Measurements from ENCODE around the gene GULP1.

The GULP1 gene

DNA sequence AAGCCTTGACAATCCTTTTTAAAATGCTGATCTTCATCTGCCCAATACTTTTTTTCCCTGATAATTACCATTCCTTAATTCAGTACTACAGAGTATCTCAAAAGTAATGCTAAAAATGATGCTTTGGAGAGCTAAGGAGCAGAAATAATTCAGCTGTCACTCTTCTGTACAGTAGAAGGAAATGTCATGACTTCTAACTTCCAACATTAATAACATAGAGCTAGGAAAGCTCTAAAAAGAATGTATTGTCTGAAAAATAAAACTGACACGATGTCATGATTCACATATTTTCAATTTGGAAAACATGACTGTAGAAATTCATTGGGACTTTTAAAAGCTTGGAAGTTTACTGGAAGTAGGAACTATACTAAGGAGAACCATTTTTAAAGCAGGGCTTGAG lies 212.3 kb downstream of the GULP1 start:
- no peak overlapping the region for H2AFZ ChIP-seq (ENCODE audit: low read length)

DNA sequence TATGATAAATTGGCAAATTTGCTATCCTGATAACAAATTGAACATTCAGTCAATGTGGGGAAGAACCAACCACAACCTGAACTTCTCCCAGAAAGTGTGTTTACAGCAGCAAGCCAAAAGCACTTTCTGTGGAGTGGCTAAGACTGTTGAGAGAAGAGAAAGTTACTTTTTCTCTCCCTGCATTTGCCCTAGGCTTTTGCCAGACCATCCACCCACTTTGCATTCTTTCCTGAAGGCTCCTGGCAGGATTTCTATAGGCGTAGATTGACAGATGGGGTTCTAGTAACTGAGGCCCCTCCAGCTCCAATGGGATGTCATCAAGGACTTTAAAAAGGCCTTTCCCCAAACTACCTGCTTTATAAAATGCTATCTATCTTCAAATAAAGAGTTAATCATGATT lies 215.2 kb downstream of the GULP1 start:
- Histone ChIP-seq H2AK5ac (ENCODE audit: low read depth, low read length) (no peak overlapping the region), H3K4me3 (ENCODE audit: low read length in 2 of 2) (no peak overlapping the region), H3K14ac (ENCODE audit: low read length) (no peak overlapping the region), H3K4ac (ENCODE audit: low read length) (no peak overlapping the region), H2BK15ac (ENCODE audit: low read length) (no peak overlapping the region), H3K27me3 (ENCODE audit: control insufficient read depth in 3 of 3, insufficient read depth in 3 of 3, low read depth in 1 of 3, low read length in 3 of 3) (no peaks in the 10 kb centered on the region), H3K9me3 (replicated peaks in 1 of 2; ENCODE audit: control insufficient read depth in 2 of 2, insufficient read depth in 1 of 2, low read depth in 1 of 2, low read length in 2 of 2) (no peaks in the 10 kb centered on the region), H2BK5ac (ENCODE audit: low read length) (no peak overlapping the region), H3K18ac (ENCODE audit: low read length) (no peak overlapping the region), H3K27ac (replicated peaks; ENCODE audit: low read length) (peak overlapping the region; percentile 28), H3K9ac (ENCODE audit: low read depth, low read length, poor library complexity) (no peak overlapping the region), H3K4me1 (ENCODE audit: control insufficient read depth in 2 of 2, insufficient read depth in 1 of 2, low read depth in 1 of 2, low read length in 2 of 2) (no peaks in the 10 kb centered on the region), H2BK12ac (ENCODE audit: low read length) (no peak overlapping the region), H3K79me1 (ENCODE audit: low read depth, low read length) (no peaks in the 10 kb centered on the region), H2BK120ac (ENCODE audit: low read depth, low read length) (no peak overlapping the region), H3K23ac (ENCODE audit: low read depth, low read length, poor library complexity) (no peak overlapping the region), H3K36me3 (replicated peaks in 1 of 2; ENCODE audit: control insufficient read depth in 2 of 2, insufficient read depth in 2 of 2, low read length in 2 of 2) (peaks cover 0 to 2% of the 10 kb centered on the region in 2 donors), H3K4me2 (ENCODE audit: insufficient read depth, low read length, poor library complexity, severe bottlenecking) (no peak overlapping the region), H2AFZ (ENCODE audit: low read length) (no peak overlapping the region), H4K91ac (ENCODE audit: low read depth, low read length, poor library complexity) (no peak overlapping the region), H4K8ac (ENCODE audit: low read depth, low read length) (no peak overlapping the region)
- no CpG with 5 or more reads among the region's 1 CpG for WGBS, 2 donors (ENCODE audit: extremely low coverage in 2 of 2, insufficient read length in 2 of 2, insufficient replicate concordance in 1 of 2)
- no peak for DNase-seq (ENCODE audit: low spot score)

More for the DNA sequence above, 212.3 kb downstream of the GULP1 start:
- no peak overlapping the region for H2AK5ac ChIP-seq (ENCODE audit: low read depth, low read length)
- H3K9ac ChIP-seq (ENCODE audit: low read depth, low read length, poor library complexity), result no peak overlapping the region
- H4K8ac ChIP-seq (ENCODE audit: low read depth, low read length), result no peak overlapping the region
- H2BK12ac ChIP-seq (ENCODE audit: low read length), result no peak overlapping the region
- no peaks in the 10 kb centered on the region for H3K27me3 ChIP-seq (ENCODE audit: control insufficient read depth in 3 of 3, insufficient read depth in 3 of 3, low read depth in 1 of 3, low read length in 3 of 3)
- H3K4me2 ChIP-seq (ENCODE audit: insufficient read depth, low read length, poor library complexity, severe bottlenecking), result no peak overlapping the region
- no peak overlapping the region for H3K4me3 ChIP-seq (ENCODE audit: low read length in 2 of 2)
- no peak overlapping the region for H3K18ac ChIP-seq (ENCODE audit: low read length)
- H3K23ac ChIP-seq (ENCODE audit: low read depth, low read length, poor library complexity), result no peak overlapping the region
- no peak overlapping the region for H2BK5ac ChIP-seq (ENCODE audit: low read length)
- H3K9me3 ChIP-seq (replicated peaks in 1 of 2; ENCODE audit: control insufficient read depth in 2 of 2, insufficient read depth in 1 of 2, low read depth in 1 of 2, low read length in 2 of 2), result no peaks in the 10 kb centered on the region
- DNase-seq (ENCODE audit: low spot score), result no peak
- no peak overlapping the region for H3K27ac ChIP-seq (replicated peaks; ENCODE audit: low read length)
- no peak overlapping the region for H2BK15ac ChIP-seq (ENCODE audit: low read length)
- no peak overlapping the region for H2BK120ac ChIP-seq (ENCODE audit: low read depth, low read length)
- no peak overlapping the region for H3K4ac ChIP-seq (ENCODE audit: low read length)
- WGBS, 2 donors (ENCODE audit: extremely low coverage in 2 of 2, insufficient read length in 2 of 2, insufficient replicate concordance in 1 of 2), result no CpG with 5 or more reads among the region's 1 CpG
- no peaks in the 10 kb centered on the region for H3K79me1 ChIP-seq (ENCODE audit: low read depth, low read length)
- no peak overlapping the region for H4K91ac ChIP-seq (ENCODE audit: low read depth, low read length, poor library complexity)
- H3K4me1 ChIP-seq (ENCODE audit: control insufficient read depth in 2 of 2, insufficient read depth in 1 of 2, low read depth in 1 of 2, low read length in 2 of 2), result no peaks in the 10 kb centered on the region
- no peak overlapping the region for H3K14ac ChIP-seq (ENCODE audit: low read length)
- H3K36me3 ChIP-seq (replicated peaks in 1 of 2; ENCODE audit: control insufficient read depth in 2 of 2, insufficient read depth in 2 of 2, low read length in 2 of 2), result peaks cover 0 to 2% of the 10 kb centered on the region in 2 donors

DNA sequence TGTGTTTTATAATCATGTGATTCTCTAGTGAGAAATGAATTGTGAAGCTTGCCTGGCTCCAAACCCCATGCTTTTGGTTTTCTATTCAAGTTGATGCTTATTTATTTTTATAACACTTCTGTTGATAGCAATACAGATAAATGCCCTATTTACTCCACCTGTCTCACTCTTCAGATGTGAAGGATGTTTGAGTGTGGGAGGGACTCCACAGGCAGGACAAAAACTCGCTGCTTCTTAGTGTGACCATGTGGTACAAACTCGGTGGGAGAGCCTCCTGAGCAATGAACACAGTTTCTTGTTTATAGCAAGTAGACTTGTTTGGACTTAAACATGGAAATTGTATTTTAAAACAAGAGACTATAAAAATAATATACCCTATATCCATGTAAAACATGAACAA lies 219.7 kb downstream of the GULP1 start:
- no peak overlapping the region for H3K27ac ChIP-seq (replicated peaks; ENCODE audit: low read length)
- H3K4ac ChIP-seq (ENCODE audit: low read length), result no peak overlapping the region
- H4K8ac ChIP-seq (ENCODE audit: low read depth, low read length), result no peak overlapping the region
- no peak overlapping the region for H3K23ac ChIP-seq (ENCODE audit: low read depth, low read length, poor library complexity)
- DNase-seq (ENCODE audit: low spot score), result no peak
- no peak overlapping the region for H4K91ac ChIP-seq (ENCODE audit: low read depth, low read length, poor library complexity)
- H3K4me2 ChIP-seq (ENCODE audit: insufficient read depth, low read length, poor library complexity, severe bottlenecking), result no peak overlapping the region
- WGBS, 2 donors (ENCODE audit: extremely low coverage in 2 of 2, insufficient read length in 2 of 2, insufficient replicate concordance in 1 of 2), result no CpG with 5 or more reads among the region's 2 CpGs
- no peak overlapping the region for H3K4me3 ChIP-seq (ENCODE audit: low read length in 2 of 2)
- H2BK120ac ChIP-seq (ENCODE audit: low read depth, low read length), result no peak overlapping the region
- H3K14ac ChIP-seq (ENCODE audit: low read length), result no peak overlapping the region
- H2BK5ac ChIP-seq (ENCODE audit: low read length), result no peak overlapping the region
- no peak overlapping the region for H2BK15ac ChIP-seq (ENCODE audit: low read length)
- H2AK5ac ChIP-seq (ENCODE audit: low read depth, low read length), result no peak overlapping the region
- H3K9ac ChIP-seq (ENCODE audit: low read depth, low read length, poor library complexity), result no peak overlapping the region
- no peak overlapping the region for H2AFZ ChIP-seq (ENCODE audit: low read length)
- H3K4me1 ChIP-seq (ENCODE audit: control insufficient read depth in 2 of 2, insufficient read depth in 1 of 2, low read depth in 1 of 2, low read length in 2 of 2), result no peaks in the 10 kb centered on the region
- peaks cover 0 to 6% of the 10 kb centered on the region in 2 donors for H3K36me3 ChIP-seq (replicated peaks in 1 of 2; ENCODE audit: control insufficient read depth in 2 of 2, insufficient read depth in 2 of 2, low read length in 2 of 2)
- H3K18ac ChIP-seq (ENCODE audit: low read length), result no peak overlapping the region
- no peaks in the 10 kb centered on the region for H3K27me3 ChIP-seq (ENCODE audit: control insufficient read depth in 3 of 3, insufficient read depth in 3 of 3, low read depth in 1 of 3, low read length in 3 of 3)
- no peak overlapping the region for H2BK12ac ChIP-seq (ENCODE audit: low read length)
- H3K9me3 ChIP-seq (replicated peaks in 1 of 2; ENCODE audit: control insufficient read depth in 2 of 2, insufficient read depth in 1 of 2, low read depth in 1 of 2, low read length in 2 of 2), result no peaks in the 10 kb centered on the region
- H3K79me1 ChIP-seq (ENCODE audit: low read depth, low read length), result no peaks in the 10 kb centered on the region

DNA sequence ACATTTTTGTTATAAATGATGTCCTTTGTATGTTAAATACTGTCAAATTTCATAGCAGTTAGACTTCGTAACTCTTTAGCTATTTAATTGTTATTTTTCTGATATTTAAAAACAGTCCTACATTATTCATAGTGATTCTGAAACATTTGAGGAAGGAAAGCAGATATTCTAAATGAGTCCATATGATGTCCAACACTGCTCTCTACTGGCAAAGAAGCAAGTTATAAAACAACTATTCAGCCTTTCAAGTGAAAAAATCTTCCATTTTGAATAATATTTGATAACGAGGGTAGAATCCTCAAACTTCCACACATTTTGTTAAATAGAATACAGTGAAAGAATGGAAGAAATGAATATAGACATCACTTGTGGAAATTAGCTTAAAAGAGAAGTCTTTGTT lies 220.8 kb downstream of the GULP1 start:
- Histone ChIP-seq H2BK15ac (ENCODE audit: low read length) (no peak overlapping the region), H4K8ac (ENCODE audit: low read depth, low read length) (no peak overlapping the region), H4K91ac (ENCODE audit: low read depth, low read length, poor library complexity) (no peak overlapping the region), H3K36me3 (replicated peaks in 1 of 2; ENCODE audit: control insufficient read depth in 2 of 2, insufficient read depth in 2 of 2, low read length in 2 of 2) (peaks cover 0 to 6% of the 10 kb centered on the region in 2 donors), H3K9me3 (replicated peaks in 1 of 2; ENCODE audit: control insufficient read depth in 2 of 2, insufficient read depth in 1 of 2, low read depth in 1 of 2, low read length in 2 of 2) (no peaks in the 10 kb centered on the region), H3K27me3 (ENCODE audit: control insufficient read depth in 3 of 3, insufficient read depth in 3 of 3, low read depth in 1 of 3, low read length in 3 of 3) (no peaks in the 10 kb centered on the region), H3K4me3 (ENCODE audit: low read length in 2 of 2) (no peak overlapping the region), H3K79me1 (ENCODE audit: low read depth, low read length) (no peaks in the 10 kb centered on the region), H3K9ac (ENCODE audit: low read depth, low read length, poor library complexity) (no peak overlapping the region), H3K4me1 (ENCODE audit: control insufficient read depth in 2 of 2, insufficient read depth in 1 of 2, low read depth in 1 of 2, low read length in 2 of 2) (no peaks in the 10 kb centered on the region), H2BK120ac (ENCODE audit: low read depth, low read length) (no peak overlapping the region), H3K4me2 (ENCODE audit: insufficient read depth, low read length, poor library complexity, severe bottlenecking) (no peak overlapping the region), H3K4ac (ENCODE audit: low read length) (no peak overlapping the region), H2BK5ac (ENCODE audit: low read length) (no peak overlapping the region), H2AK5ac (ENCODE audit: low read depth, low read length) (no peak overlapping the region), H3K18ac (ENCODE audit: low read length) (no peak overlapping the region), H3K27ac (replicated peaks; ENCODE audit: low read length) (no peak overlapping the region), H2AFZ (ENCODE audit: low read length) (no peak overlapping the region), H3K23ac (ENCODE audit: low read depth, low read length, poor library complexity) (no peak overlapping the region), H3K14ac (ENCODE audit: low read length) (no peak overlapping the region), H2BK12ac (ENCODE audit: low read length) (no peak overlapping the region)
- no CpG with 5 or more reads among the region's 2 CpGs for WGBS, 2 donors (ENCODE audit: extremely low coverage in 2 of 2, insufficient read length in 2 of 2, insufficient replicate concordance in 1 of 2)
- no peak for DNase-seq (ENCODE audit: low spot score)

Data from neuronal stem cell (in vitro differentiated cells).